ENCODE results near the gene GNG13.
"Not testable (repeated sequence)": the region's sequence is repeated elsewhere in the genome, so short reads cannot be mapped to it uniquely, and the experiment has no call there.

The GNG13 gene

DNA sequence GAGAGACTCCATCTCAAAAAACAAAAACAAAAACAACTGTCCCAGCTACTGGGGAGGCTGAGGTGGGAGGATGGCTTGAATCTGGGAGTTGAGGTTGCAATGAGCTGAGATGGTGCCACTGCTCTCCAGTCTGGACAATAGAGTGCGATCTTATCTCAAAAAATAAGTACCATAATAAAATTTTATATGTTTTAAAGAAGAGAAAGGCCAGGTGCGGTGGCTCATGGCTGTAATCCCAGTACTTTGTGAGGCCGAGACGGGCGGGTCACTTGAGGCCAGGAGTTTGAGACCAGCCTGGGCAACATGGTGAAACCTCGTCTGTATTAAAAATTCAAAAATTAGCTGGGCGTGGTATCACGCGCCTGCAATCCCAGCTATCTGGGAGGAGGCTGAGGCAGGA, 23.7 kb downstream of the GNG13 start:
- no peak for DNase-seq (ENCODE audit: low spot score)

DNA sequence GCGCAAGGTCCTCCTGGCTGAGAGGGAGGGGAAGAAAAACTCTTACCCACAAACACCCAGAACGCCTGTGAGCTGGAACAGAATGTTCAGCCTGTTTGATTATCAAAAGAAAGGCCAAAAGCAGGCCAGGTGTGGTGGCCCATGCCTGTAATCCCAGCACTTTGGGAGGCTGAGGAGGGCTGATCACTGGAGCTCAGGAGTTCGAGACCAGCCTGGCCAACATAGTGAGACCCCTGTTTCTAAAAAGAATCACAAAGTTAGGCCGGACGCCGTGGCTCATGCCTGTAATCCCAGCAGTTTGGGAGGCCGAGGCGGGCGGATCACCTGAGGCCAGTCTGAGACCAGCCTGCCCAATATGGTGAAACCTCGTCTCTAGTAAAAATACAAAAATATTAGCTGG, 24.2 kb downstream of the GNG13 start:
- not testable (repeated sequence) for DNase-seq (ENCODE audit: low spot score)

DNA sequence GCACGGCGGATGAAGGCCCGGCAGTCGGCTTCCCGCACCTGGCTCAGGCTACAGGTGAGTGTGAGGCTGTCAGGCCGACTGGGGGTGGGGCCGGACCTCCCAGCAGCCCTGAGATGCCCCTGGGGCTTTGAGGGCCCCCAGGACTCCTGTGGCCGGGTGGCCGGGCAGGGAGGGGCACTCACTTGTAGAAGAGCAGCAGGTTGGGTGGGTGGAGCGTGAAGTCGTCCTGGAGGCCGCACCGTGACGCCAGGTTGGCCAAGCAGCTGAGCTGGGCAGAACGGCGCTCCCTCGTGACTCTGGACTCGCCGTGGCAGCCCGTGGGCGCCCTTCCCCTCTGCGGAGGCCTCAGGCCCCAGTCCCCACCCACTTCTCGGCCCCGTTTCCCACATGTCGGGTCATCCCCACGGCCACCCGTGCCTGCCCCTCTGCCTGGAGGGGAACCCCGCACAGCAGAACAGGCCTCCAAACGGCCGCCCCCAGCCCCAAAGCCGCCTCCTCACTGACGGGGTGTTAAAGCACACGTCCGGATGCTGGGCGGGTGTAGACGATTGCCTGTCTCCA, 25.2 kb downstream of the GNG13 start:
- no peak for DNase-seq (ENCODE audit: low spot score)

DNA sequence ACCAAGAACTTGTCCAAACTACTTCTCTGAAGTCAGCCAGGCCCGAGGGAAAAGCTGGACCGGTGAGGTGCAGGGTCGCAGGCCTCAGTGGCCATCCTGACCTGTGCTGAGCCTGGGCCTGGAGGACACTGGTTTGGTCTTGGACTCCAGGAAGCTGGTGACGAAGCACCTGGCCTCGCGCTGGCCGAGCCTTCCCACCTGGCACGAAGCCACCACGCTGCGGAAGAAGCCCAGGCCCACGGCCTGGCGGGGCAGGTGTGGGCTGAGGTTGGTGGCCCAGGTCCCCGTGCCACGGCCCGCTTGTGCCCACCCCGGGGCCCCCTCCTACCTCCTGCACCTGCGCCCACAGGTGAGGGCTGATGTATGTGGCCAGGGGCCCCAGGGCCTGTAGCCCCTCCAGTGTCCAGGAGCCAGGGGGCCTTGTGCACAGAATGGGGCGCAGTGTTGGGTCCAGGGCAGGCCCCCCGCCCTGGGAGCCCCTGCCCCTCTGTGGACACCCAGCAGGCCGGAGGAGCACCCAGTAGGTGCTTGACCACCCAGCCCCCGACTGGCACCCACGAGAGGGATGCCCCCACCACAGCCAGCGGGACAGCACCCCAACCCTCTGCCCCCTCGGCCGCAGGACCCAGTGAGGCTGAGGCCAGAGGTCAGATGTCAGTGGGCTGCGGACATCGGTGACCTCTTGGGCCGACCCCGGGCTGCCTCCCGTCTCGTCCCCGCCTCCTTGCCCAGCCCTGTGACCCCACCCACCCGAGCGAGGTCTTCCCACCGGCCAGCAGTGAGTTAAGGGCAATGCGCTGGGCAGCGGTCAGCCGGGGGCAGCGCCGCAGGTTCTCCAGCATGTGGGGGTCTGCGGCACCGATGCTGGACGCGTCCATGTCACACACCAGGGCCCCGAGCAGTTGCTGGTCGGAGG, 26.2 kb downstream of the GNG13 start:
- no peak for DNase-seq (ENCODE audit: low spot score)

DNA sequence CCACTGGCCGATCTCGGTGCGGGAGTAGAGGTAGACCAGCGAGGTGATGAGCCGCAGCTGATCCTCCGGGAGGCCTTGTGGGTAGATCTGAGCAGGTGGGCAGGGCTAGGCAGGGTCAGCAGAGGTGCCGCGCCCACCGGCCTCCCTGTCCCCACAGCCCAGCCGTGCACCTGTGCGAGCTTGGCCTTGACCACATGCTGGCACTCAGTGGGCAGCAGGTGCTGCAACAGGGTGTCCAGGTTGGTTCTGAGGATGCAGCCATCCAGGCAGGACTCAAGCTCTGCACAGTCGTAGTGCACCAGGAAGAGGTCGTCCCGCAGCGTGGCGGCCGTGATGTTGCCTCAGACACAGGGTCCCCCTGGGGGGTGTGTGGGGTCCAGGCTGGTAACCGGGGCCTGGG, 27.6 kb downstream of the GNG13 start:
- no peak for DNase-seq (ENCODE audit: low spot score)

DNA sequence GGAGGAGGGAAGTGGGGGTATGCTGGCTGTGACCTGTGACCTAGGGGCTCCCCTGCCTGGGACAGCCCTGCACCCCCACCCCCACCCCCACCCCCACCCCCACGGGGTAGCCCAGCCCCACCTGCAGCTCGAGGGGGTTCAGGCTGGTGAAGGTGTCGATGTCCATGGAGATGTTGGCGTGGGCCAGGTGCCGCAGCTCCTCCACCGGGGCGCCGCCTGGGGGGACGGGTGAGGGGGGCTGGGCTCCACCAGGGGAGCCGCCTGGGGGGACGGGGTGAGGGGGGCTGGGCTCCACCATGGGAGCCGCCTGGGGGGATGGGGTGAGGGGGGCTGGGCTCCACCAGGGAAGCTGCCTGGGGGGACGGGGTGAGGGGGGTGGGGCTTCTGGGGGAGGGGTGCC, 30.1 kb downstream of the GNG13 start:
- DNase-seq (ENCODE audit: low spot score) = no peak

DNA sequence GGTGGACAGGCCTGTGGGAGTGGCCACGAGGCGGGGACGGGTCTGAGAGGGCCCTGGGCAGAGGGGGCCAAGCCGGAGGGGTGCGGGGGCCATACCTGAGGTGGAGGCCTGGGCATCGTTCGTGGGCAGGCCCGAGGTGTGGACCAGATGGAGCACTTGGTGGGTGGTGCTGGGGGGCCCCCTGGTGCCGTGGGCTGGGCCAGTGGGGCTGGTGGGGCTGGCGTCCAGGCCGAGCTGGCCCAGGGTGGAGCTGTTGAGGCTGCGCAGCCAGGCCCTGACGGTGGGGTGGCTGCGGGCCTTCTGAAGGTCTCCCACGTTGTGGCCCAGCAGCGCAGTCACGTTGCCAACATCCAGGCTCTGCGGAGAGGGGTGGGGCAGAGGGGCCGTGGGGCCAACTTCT, 30.6 kb downstream of the GNG13 start:
- DNase-seq (ENCODE audit: low spot score) = no peak

DNA sequence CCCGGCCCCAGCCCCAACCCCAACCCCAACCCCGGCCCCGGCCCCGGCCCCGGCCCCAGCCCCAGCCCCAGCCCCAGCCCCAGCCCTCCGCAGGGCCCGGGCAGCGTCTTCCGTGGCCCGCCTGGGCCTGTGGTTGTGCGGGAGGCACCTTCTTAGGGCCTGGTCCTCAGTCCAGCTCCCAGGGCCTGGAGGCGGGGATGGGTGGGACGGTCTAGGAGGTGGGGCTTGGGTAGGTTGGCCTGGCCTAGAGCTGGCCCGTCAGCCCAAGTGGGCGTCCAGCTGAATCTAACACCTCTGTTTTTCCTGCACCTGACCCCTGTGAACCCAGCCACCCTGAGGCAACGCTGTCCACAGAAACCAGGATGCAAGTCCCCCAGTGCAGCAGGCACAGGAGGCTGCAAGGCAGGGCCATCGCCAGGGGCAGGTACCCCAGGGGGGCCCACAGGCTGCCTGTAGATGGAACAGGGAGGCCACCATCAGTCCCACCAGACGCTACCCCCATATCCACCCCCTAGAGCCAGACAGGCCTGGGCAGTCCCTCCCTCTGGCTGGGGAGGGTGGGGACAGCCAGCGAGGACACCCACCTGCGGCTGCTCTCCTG, 31.2 kb downstream of the GNG13 start:
- DNase-seq (ENCODE audit: low spot score) = no peak

DNA sequence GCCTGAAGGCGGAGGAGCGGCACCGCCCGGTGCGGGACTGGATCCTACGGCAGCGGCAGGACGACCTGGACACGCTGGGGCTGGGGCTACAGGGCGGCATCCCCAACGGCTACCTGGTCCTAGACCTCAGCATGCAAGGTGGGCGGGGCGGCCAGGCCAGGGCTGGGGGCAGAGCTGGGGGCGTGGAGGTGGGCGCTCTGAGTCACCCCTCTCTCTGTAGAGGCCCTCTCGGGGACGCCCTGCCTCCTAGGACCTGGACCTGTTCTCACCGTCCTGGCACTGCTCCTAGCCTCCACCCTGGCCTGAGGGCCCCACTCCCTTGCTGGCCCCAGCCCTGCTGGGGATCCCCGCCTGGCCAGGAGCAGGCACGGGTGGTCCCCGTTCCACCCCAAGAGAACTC, 32.1 kb downstream of the GNG13 start:
- no peak for DNase-seq (ENCODE audit: low spot score)

DNA sequence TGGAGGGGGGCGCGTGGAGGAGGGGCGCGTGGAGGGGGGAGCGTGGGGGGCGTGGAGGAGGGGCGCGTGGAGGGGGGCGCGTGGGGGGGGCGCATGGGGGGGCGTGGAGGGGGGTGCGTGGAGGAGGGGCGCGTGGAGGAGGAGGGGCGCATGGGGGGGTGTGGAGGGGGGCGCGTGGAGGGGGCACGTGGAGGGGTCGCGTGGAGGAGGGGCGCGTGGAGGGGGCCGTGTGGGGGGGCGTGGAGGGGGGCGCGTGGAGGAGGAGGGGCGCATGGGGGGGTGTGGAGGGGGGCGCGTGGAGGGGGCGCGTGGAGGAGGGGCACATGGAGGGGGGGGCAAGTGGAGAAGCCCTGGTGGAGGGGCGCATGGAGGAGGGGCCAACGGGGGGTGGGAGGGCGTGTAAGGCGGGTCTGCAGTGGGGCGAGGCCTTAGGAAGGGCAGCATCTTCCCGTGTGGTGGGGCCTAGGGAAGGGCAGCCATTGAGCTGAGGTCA, 32.7 kb downstream of the GNG13 start:
- DNase-seq (ENCODE audit: low spot score) = no peak

DNA sequence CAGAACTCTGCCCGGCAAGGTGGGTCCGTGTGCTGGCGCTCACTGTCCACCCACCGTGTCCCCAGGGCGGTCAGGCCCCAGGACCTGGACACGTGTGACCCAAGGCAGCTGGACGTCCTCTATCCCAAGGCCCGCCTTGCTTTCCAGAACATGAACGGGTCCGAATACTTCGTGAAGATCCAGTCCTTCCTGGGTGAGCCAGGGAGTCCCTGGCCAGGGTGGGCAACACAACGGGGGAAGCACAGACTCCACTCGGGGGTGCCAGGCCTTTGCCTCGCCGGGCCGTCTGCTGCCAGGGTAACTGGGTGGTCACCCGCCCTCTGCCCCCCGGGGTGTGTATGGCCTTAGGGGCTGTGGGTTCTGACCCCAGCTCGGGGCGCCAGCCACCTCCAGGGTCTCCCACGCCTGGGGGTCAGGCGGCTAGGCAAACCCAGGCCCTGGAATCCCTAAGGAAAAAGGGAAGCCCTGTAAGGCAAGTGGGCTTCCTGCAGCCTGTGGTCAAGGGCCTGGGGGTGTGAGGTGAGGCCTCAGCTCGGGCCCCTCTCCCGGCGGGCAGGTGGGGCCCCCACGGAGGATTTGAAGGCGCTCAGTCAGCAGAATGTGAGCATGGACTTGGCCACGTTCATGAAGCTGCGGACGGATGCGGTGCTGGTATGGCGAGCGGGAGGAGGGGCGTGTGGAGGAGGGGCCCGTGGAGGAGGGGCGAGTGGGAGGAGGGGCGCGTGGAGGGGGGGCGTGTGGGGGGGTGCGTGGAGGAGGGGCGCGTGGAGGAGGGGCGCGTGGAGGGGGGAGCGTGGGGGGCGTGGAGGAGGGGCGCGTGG, 33.5 kb downstream of the GNG13 start:
- DNase-seq (ENCODE audit: low spot score) = no peak

DNA sequence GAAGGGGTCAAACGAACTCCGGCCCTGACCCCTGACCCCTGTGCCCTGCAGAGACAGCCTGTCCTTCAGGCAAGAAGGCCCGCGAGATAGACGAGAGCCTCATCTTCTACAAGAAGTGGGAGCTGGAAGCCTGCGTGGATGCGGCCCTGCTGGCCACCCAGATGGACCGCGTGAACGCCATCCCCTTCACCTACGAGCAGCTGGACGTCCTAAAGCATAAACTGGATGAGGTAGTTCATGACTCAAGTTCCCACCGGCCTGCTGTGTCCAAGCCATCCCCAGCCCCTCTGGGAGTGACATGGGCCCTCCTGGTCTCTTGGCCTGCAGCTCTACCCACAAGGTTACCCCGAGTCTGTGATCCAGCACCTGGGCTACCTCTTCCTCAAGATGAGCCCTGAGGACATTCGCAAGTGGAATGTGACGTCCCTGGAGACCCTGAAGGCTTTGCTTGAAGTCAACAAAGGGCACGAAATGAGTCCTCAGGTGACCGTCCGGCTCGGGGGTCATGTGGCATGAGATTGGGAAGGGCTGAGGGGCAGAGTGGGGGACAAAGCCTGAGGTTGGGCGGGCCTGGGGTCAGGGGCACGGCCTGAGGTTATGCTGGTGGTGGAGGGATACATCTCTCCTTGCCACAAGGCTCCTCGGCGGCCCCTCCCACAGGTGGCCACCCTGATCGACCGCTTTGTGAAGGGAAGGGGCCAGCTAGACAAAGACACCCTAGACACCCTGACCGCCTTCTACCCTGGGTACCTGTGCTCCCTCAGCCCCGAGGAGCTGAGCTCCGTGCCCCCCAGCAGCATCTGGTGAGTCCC, 34.3 kb downstream of the GNG13 start:
- DNase-seq (ENCODE audit: low spot score) = no peak

DNA sequence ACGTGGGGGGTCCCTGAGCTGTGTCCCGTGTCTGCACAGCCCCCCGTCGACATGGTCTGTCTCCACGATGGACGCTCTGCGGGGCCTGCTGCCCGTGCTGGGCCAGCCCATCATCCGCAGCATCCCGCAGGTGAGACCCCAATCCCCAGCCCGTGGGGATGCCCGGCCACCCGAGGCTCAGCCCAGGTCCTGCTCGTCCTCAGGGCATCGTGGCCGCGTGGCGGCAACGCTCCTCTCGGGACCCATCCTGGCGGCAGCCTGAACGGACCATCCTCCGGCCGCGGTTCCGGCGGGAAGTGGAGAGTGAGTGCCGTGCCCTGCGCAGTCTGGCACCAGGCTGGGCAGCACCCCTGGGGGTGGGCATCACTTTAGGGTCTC, 35.1 kb downstream of the GNG13 start:
- no peak for DNase-seq (ENCODE audit: low spot score)

DNA sequence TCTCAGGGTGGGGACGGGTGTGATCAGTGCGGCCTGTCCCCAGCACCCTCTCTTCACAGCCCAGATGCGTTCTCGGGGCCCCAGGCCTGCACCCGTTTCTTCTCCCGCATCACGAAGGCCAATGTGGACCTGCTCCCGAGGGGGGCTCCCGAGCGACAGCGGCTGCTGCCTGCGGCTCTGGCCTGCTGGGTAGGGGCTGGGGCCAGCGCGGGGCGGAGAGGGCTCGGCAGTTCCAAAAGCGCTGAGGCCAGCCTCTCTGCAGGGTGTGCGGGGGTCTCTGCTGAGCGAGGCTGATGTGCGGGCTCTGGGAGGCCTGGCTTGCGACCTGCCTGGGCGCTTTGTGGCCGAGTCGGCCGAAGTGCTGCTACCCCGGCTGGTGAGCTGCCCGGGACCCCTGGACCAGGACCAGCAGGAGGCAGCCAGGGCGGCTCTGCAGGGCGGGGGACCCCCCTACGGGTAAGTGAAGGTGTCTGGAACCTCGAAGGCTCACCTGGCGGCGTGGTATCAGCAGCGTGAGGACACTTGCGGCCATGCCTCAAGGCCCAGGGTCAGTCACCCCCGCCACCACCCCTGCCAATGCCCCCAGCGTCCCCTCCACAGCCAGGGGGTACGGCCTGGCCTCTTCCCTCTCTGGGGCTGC, 35.6 kb downstream of the GNG13 start:
- no peak for DNase-seq (ENCODE audit: low spot score)

DNA sequence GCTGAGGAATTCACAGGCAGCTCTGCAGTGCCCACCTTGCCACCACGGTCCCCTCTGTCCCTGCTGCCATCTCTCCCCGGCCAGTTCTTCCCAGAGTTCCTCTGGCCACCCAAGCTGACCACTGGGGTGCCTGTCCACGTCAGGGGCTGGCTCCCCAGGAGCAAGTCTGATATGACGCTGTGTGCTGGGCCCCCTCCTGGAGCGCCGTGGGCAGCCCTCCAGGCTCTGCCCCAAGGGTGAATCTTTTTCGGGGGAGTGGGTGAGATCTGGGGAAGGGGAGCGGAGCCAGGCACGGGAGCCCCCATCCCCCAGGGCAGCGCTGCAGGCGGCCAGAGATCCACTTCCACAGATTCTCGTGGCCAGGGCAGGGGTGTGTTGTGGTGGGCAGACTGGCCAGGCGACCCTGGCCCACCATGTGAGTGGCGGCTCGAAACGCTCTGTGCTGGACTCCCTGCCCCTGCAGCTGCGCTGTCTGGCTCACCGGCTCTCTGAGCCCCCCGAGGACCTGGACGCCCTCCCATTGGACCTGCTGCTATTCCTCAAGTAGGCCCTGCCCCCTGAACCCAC, 36.3 kb downstream of the GNG13 start:
- DNase-seq (ENCODE audit: low spot score) = no peak

DNA sequence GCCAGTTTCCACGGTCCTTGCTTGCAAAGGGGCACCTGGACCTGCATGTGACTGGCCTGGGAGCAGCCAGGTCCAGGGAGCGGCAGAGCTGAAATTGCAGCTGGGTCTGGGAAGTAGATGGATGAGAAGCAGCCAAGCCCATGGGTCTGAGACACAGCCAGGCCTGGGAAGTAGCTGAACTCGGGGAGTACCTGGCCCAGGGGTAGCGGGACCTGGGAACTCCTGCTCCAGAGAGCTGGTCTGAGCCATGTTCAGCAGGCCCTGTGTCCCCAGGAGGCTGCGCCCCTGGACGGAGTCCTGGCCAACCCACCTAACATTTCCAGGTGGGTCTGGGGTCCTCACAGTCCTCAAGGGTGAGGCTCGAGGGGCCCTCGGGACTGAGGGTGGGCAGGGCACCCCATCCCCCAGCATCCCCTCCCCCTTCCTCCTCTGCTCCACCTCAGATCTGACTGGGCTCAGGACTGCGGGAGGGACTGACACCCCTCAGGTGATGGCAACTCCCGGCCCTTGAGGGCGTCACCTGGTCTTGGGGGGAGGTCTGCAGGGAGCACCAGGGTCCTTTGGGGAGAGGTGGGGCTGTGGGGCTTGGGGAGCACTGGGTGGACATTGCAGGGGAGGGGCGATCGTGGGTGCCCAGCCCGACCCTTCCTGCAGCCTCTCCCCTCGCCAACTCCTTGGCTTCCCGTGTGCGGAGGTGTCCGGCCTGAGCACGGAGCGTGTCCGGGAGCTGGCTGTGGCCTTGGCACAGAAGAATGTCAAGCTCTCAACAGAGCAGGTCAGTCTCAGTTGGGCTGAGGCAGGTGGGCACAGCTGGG, 37.0 kb downstream of the GNG13 start:
- no peak for DNase-seq (ENCODE audit: low spot score)

DNA sequence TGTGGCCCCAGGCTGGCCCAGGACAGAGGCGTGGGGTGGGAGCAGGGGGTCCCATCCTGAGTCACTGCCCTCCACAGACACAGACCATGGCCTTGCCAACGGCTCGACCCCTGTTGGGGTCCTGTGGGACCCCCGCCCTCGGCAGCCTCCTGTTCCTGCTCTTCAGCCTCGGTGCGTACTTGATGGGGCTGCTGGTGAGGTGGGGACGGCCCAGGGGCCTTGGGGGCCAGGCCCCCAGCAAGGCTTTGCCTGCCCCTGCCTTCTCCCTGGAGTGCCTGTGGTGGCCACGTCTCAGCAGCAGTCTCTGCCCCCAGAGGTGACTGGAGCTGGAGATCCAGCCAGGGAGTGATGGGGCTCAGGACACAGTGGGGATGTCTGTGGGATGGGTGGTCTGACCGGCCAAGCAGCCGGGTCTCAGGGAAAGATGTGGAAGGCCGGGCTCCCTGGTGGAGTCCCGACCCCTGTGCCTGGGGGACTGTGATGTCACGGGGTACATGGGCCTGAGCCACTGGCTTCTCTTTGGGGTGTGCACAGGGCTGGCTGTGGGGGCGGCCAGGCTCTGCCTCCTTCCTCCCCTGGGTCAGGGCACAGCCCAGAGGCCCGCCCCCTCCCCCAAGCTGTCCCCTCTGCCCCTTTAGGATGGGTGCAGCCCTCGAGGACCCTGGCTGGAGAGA, 37.8 kb downstream of the GNG13 start:
- DNase-seq (ENCODE audit: low spot score) = no peak

DNA sequence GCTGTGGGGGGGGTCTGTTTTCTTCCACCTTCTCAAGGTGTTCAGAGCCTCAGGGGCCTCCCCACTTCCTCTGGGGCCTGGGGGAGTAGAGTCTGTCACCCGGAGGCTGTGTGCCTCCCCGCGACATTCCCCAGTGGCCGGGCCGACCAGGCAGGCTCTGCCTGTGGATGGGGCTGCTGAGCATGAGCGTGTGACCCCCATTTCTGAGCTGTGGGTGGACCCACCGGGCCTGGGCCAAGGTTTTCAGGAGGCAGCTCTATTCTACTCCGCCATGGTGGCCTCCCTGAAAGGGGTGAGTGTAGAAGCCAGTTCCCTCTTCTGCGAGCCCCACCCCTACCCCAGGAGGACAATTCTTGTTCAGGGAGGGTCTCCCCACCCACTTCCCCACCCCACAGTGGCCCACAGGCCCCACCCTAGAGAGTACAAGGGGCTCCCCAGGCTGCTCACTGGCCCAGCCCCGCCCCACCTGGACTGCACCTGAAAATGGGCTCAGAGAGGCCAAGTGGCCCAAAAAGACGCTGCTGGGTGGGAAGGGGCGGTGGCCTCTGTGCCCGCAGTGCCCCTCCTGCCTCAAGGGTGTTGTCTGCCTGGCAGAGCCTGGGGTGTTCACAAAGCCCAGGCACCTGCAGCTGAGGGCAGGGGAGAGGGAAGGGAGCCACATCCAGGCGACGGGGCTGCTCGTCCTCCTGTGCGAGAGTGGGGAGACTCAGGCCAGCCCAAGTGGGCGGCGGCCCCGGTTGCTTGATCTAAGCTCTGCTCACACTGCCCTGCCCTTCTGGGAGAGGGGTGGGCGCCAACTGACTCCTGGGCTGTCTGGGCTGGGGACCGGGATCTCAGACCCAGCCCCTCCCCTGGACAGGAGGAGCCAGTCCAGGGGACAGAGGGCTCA, 38.7 kb downstream of the GNG13 start:
- no peak for DNase-seq (ENCODE audit: low spot score)
